HCT116 (cell line): Measurements from ENCODE around the gene THSD4. TPM values are rescaled to one million over a fixed set of nuclear protein-coding genes. Genes with fewer than 3 reads are reported as not detected.
"Not testable (repeated sequence)": the region's sequence is repeated elsewhere in the genome, so short reads cannot be mapped to it uniquely, and the experiment has no call there.

Source experiments
- ATAC-seq: fragments of 200-7000 bp; cut with Tn5 transposase; 2 replicates; pipeline ENCODE4 v1.9.1; 2020; ENCODE audit warnings: mild to moderate bottlenecking, moderate library complexity
- BruUV-seq: library from RNA; stranded (reverse); fragments of 400-500 nt; replicated peaks from 2 replicates; lab custom pipeline; 2021; lab: Mats Ljungman, UMichigan
- CTCF ChIA-PET: fragments of 300-600 bp; sonication (Branson Sonifier 250); formaldehyde crosslinking; loops from one replicate; lab custom pipeline; 2021; ENCODE audit warnings: antibody characterized with exemption; lab: Charles Lee
- POLR2A ChIA-PET: fragments of 300-600, 350-600 bp; sonication (Branson Sonifier 250); formaldehyde crosslinking; loops from one replicate; lab custom pipeline; 2021; ENCODE audit warnings: antibody characterized with exemption; lab: Charles Lee
- RAD21 ChIA-PET, 2 experiments: fragments of 300-600 bp; sonication (Branson Sonifier 250); formaldehyde crosslinking; loops; one replicate each; lab custom pipeline; 2023; ENCODE audit warnings: low total read pairs in 2 of 2; ENCODE audit not compliant: uncharacterized antibody in 2 of 2, unreplicated experiment in 2 of 2, low non-redundant PET in 1 of 2; lab: Charles Lee
- DNase-seq: peaks from one replicate; pipeline ENCODE4 v3.0.0-alpha.2; 2010; ENCODE audit warnings: low read depth, low spot score
- H2AFZ ChIP-seq: fragments of 200-600 bp; shearing (Covaris generic), sonication (generic); 2 replicates; pipeline ENCODE4 v1.6.1; 2017; ENCODE audit warnings: low read depth, mixed run types, mixed read lengths, antibody characterized with exemption, low read length; ENCODE audit not compliant: poor library complexity, severe bottlenecking
- H3K27ac ChIP-seq: 2 replicates; pipeline ENCODE4 v1.5.1; 2012; ENCODE audit warnings: low read depth, low read length
- H3K27me3 ChIP-seq: fragments of 200-600 bp; sonication (generic); 2 replicates; pipeline ENCODE4 v1.6.1; 2016; ENCODE audit warnings: mixed run types, low read length, mixed read lengths; ENCODE audit not compliant: insufficient read depth
- H3K36me3 ChIP-seq, 2 experiments: fragments of 200-500 bp in 1 of 2; fragments of 200-600 bp in 1 of 2; sonication (Bioruptor generic) in 1 of 2; sonication (generic) in 1 of 2; 2 replicates each; pipeline versions ENCODE4 v1.5.1 to v1.6.1; 2014 to 2016; ENCODE audit warnings: low read length in 2 of 2, inconsistent platforms in 1 of 2, mixed read lengths in 1 of 2, mixed run types in 1 of 2; ENCODE audit not compliant: insufficient read depth in 2 of 2, control insufficient read depth in 1 of 2
- H3K4me1 ChIP-seq, 2 experiments: fragments of 200-600 bp in 1 of 2; sonication (generic) in 1 of 2; 2 replicates each; pipeline versions ENCODE4 v1.5.1 to v1.6.1; 2012 to 2017; ENCODE audit warnings: low read length in 2 of 2, inconsistent platforms in 1 of 2, mild to moderate bottlenecking in 1 of 2, mixed read lengths in 1 of 2, mixed run types in 1 of 2, moderate library complexity in 1 of 2; ENCODE audit not compliant: insufficient read depth in 2 of 2, control insufficient read depth in 1 of 2
- H3K4me2 ChIP-seq: fragments of 200-600 bp; sonication (generic); 2 replicates; pipeline ENCODE4 v1.6.1; 2017; ENCODE audit warnings: mixed run types, low read length, mixed read lengths
- H3K4me3 ChIP-seq, 2 experiments: fragments of 200-600 bp in 1 of 2; sonication (generic) in 1 of 2; replicated peaks in 1 of 2; 2 replicates each; pipeline ENCODE4 v1.5.1; 2011 to 2016; ENCODE audit warnings: low read length in 2 of 2, control low read depth in 1 of 2, low read depth in 1 of 2, mild to moderate bottlenecking in 1 of 2, mixed read lengths in 1 of 2, mixed run types in 1 of 2
- H3K79me2 ChIP-seq: fragments of 200-600 bp; sonication (generic); 2 replicates; pipeline ENCODE4 v1.6.1; 2017; ENCODE audit warnings: mild to moderate bottlenecking, mixed run types, low read length, moderate library complexity, mixed read lengths; ENCODE audit not compliant: insufficient read depth
- H3K9ac ChIP-seq: fragments of 200-600 bp; sonication (generic); 2 replicates; pipeline ENCODE4 v1.6.1; 2016; ENCODE audit warnings: low read length, mixed read lengths
- H3K9me2 ChIP-seq: fragments of 200-600 bp; sonication (generic), shearing (Covaris generic); 2 replicates; pipeline ENCODE4 v1.6.1; 2017; ENCODE audit warnings: mixed run types, mild to moderate bottlenecking, moderate library complexity; ENCODE audit not compliant: insufficient read depth
- H3K9me3 ChIP-seq, 2 experiments: fragments of 200-500 bp in 1 of 2; fragments of 200-600 bp in 1 of 2; sonication (Bioruptor generic) in 1 of 2; sonication (generic) in 1 of 2; 2 replicates each; pipeline ENCODE4 v1.6.1; 2014 to 2017; ENCODE audit warnings: low read length in 2 of 2, mixed read lengths in 2 of 2, inconsistent platforms in 1 of 2, low read depth in 1 of 2, mild to moderate bottlenecking in 1 of 2, mixed run types in 1 of 2, moderate library complexity in 1 of 2; ENCODE audit not compliant: control insufficient read depth in 1 of 2, insufficient read depth in 1 of 2
- H4K20me1 ChIP-seq: fragments of 200-600 bp; sonication (generic), shearing (Covaris generic); 2 replicates; pipeline ENCODE4 v1.6.1; 2017; ENCODE audit warnings: mixed run types, mild to moderate bottlenecking, moderate library complexity; ENCODE audit not compliant: insufficient read depth
- CBX3 ChIP-seq: IDR thresholded peaks from 2 replicates; pipeline ENCODE4 v1.6.1; 2012; ENCODE audit warnings: low read depth
- EZH2 ChIP-seq: fragments of 200-600 bp; sonication (generic); IDR thresholded peaks from 2 replicates; pipeline ENCODE4 v1.6.1; 2017; ENCODE audit warnings: antibody characterized with exemption, mixed run types
- MAX ChIP-seq: IDR thresholded peaks from 2 replicates; pipeline ENCODE4 v1.6.1; 2012
- POLR2A ChIP-seq: IDR thresholded peaks from 2 replicates; pipeline ENCODE4 v1.7.0; 2011; ENCODE audit warnings: borderline replicate concordance; ENCODE audit not compliant: insufficient read depth, insufficient read length; ENCODE audit errors: extremely low read depth
- POLR2AphosphoS5 ChIP-seq: IDR thresholded peaks from 2 replicates; pipeline ENCODE4 v1.6.1; 2011; ENCODE audit warnings: mild to moderate bottlenecking, low read depth, low read length, moderate library complexity
- RAD21 ChIP-seq: IDR thresholded peaks from 2 replicates; pipeline ENCODE4 v1.6.1; 2012; ENCODE audit warnings: low read depth, mild to moderate bottlenecking
- REST ChIP-seq: IDR thresholded peaks from 2 replicates; pipeline ENCODE4 v1.6.1; 2012; ENCODE audit warnings: low read depth
- SRF ChIP-seq: IDR thresholded peaks from 2 replicates; pipeline ENCODE4 v1.6.1; 2012; ENCODE audit warnings: low read depth
- TCF7L2 ChIP-seq: IDR thresholded peaks from 2 replicates; pipeline ENCODE4 v1.7.0; 2011; ENCODE audit warnings: borderline replicate concordance, inconsistent platforms; ENCODE audit not compliant: insufficient read depth, insufficient read length; ENCODE audit errors: extremely low read depth
- ZNF274 ChIP-seq: fragments of 200-500 bp; sonication (Bioruptor generic); IDR thresholded peaks from 2 replicates; pipeline ENCODE4 v1.6.1; 2014; ENCODE audit warnings: mild to moderate bottlenecking, low read depth, low read length, inconsistent platforms
- intact Hi-C: fragments of 100-400 bp; cut with micrococcal nuclease; formaldehyde crosslinking; loops from 2 replicates; pipeline ENCODE4 v1.10.0; 2022
- total RNA-seq: library from RNA; stranded (reverse); gene quantifications from one replicate; pipeline ENCODE4 v1.2.1, GENCODE V29; 2021; ENCODE audit not compliant: unreplicated experiment

The THSD4 gene
- total RNA-seq, 1 experiment from 2014 or later = 30.5 TPM

GRCh38 chr15:71316911-71317310 lies 201.6 kb downstream of the THSD4 start:
- no peaks in the 10 kb centered on the region for H3K36me3 ChIP-seq
- H3K4me1 ChIP-seq = no peaks in the 10 kb centered on the region
- no TSS peak for BruUV-seq
- peaks cover 0 to 9% of the 10 kb centered on the region in 2 experiments; a peak in 1 of 4 replicates for H3K9me3 ChIP-seq
- H2AFZ ChIP-seq = no peak overlapping the region
- POLR2A ChIA-PET = no interaction called here
- CTCF ChIA-PET = no interaction called here
- no peak overlapping the region for H3K9ac ChIP-seq
- no peaks in the 10 kb centered on the region for H3K79me2 ChIP-seq
- H4K20me1 ChIP-seq = no peaks in the 10 kb centered on the region
- no peak overlapping the region for H3K27ac ChIP-seq
- H3K9me2 ChIP-seq = no peaks in the 10 kb centered on the region
- no peak overlapping the region for H3K4me3 ChIP-seq
- H3K4me2 ChIP-seq = no peak overlapping the region
- no peak for DNase-seq
- no peak for ATAC-seq
- intact Hi-C loops = no loop called here
- TF ChIP-seq POLR2A = no peak
- TF ChIP-seq ZNF274 = no peak
- no peak for TF ChIP-seq REST
- TF ChIP-seq TCF7L2 = no peak
- no peak for TF ChIP-seq MAX
- TF ChIP-seq SRF = no peak
- no peak for TF ChIP-seq EZH2
- TF ChIP-seq CBX3 = no peak
- TF ChIP-seq POLR2AphosphoS5 = no peak
- TF ChIP-seq RAD21 = no peak
- H3K27me3 ChIP-seq = no peaks in the 10 kb centered on the region
- RAD21 ChIA-PET = no interaction called here

- RAD21 ChIA-PET, H3K4me2 ChIP-seq, ATAC-seq, BruUV-seq, POLR2A ChIA-PET, H3K4me1 ChIP-seq, H3K27me3 ChIP-seq, H3K9ac ChIP-seq, H3K27ac ChIP-seq, H3K4me3 ChIP-seq, DNase-seq, H3K9me2 ChIP-seq, H4K20me1 ChIP-seq, H3K79me2 ChIP-seq, H2AFZ ChIP-seq, H3K9me3 ChIP-seq, intact Hi-C loops, H3K36me3 ChIP-seq: not testable (repeated sequence)
- CTCF ChIA-PET = interaction anchor here (1.3 kb wide), 1 partner anchor 67 kb away, joined by 3 read pairs; no protein-coding TSS in a partner anchor
Measured at GRCh38 chr15:71319424-71319823, 204.2 kb downstream of the THSD4 start.
